RWPE2 (cell line): ENCODE data around the gene MRPL16.

ENCODE experiments used
- ATAC-seq: fragments of 200-7000 bp; cut with Tn5 transposase; 3 replicates; pipeline ENCODE4 v1.9.1; 2021; ENCODE audit warnings: low read depth
- DNase-seq: peaks from one replicate; pipeline ENCODE4 v3.0.0-alpha.2; 2020; ENCODE audit warnings: low spot score
- H3K27ac ChIP-seq: fragments of 450-650 bp; 2 replicates; pipeline ENCODE4 v1.5.1; 2017; ENCODE audit warnings: mild to moderate bottlenecking; ENCODE audit not compliant: poor library complexity, severe bottlenecking
- H3K27me3 ChIP-seq: fragments of 250-450 bp; sonication (Bioruptor Pico); 2 replicates; pipeline ENCODE4 v1.5.1; 2021; ENCODE audit warnings: mild to moderate bottlenecking, moderate library complexity; ENCODE audit not compliant: insufficient read depth, poor library complexity, severe bottlenecking
- H3K36me3 ChIP-seq: fragments of 250-450 bp; sonication (Bioruptor Pico); 2 replicates; pipeline ENCODE4 v1.5.1; 2020; ENCODE audit warnings: low read depth, mild to moderate bottlenecking, moderate library complexity
- H3K4me1 ChIP-seq: fragments of 250-450 bp; sonication (Bioruptor Pico); 2 replicates; pipeline ENCODE4 v1.5.1; 2021; ENCODE audit warnings: mild to moderate bottlenecking, moderate library complexity; ENCODE audit not compliant: insufficient read depth, poor library complexity, severe bottlenecking
- H3K4me3 ChIP-seq: fragments of 250-450 bp; sonication (Bioruptor Pico); 2 replicates; pipeline ENCODE4 v1.5.1; 2021; ENCODE audit warnings: mild to moderate bottlenecking, moderate library complexity; ENCODE audit not compliant: severe bottlenecking
- H3K9me3 ChIP-seq: fragments of 250-450 bp; sonication (Bioruptor Pico); 2 replicates; pipeline ENCODE4 v1.5.1; 2021; ENCODE audit warnings: mild to moderate bottlenecking, moderate library complexity; ENCODE audit not compliant: severe bottlenecking
- TF ChIP-seq, protein P1 (sequence below): fragments of 450-650 bp; IDR thresholded peaks from one replicate; pipeline ENCODE4 v1.5.1; 2017; ENCODE audit warnings: mild to moderate bottlenecking, moderate library complexity; ENCODE audit not compliant: poor library complexity, severe bottlenecking

The MRPL16 gene

GRCh38 chr11:59794417-59794816 lies 16.2 kb downstream of the MRPL16 start:
- DNase-seq (no peak), ATAC-seq (no peak)
- no peak overlapping the region for H3K4me3 ChIP-seq
- no peaks in the 10 kb centered on the region for H3K27me3 ChIP-seq
- no peaks in the 10 kb centered on the region for H3K4me1 ChIP-seq
- TF ChIP-seq, protein P1, sequence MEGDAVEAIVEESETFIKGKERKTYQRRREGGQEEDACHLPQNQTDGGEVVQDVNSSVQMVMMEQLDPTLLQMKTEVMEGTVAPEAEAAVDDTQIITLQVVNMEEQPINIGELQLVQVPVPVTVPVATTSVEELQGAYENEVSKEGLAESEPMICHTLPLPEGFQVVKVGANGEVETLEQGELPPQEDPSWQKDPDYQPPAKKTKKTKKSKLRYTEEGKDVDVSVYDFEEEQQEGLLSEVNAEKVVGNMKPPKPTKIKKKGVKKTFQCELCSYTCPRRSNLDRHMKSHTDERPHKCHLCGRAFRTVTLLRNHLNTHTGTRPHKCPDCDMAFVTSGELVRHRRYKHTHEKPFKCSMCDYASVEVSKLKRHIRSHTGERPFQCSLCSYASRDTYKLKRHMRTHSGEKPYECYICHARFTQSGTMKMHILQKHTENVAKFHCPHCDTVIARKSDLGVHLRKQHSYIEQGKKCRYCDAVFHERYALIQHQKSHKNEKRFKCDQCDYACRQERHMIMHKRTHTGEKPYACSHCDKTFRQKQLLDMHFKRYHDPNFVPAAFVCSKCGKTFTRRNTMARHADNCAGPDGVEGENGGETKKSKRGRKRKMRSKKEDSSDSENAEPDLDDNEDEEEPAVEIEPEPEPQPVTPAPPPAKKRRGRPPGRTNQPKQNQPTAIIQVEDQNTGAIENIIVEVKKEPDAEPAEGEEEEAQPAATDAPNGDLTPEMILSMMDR = no peak
- no peaks in the 10 kb centered on the region for H3K9me3 ChIP-seq
- peaks cover 31% of the 10 kb centered on the region for H3K36me3 ChIP-seq
- no peak overlapping the region for H3K27ac ChIP-seq

GRCh38 chr11:59792507-59792906 lies 18.1 kb downstream of the MRPL16 start:
- Histone ChIP-seq H3K27me3 (no peaks in the 10 kb centered on the region), H3K4me3 (no peak overlapping the region), H3K27ac (no peak overlapping the region), H3K4me1 (peaks cover 7% of the 10 kb centered on the region), H3K9me3 (no peaks in the 10 kb centered on the region), H3K36me3 (peaks cover 42% of the 10 kb centered on the region)
- TF ChIP-seq, protein P1 = no peak
- DNase-seq (no peak), ATAC-seq (no peak)

DNA sequence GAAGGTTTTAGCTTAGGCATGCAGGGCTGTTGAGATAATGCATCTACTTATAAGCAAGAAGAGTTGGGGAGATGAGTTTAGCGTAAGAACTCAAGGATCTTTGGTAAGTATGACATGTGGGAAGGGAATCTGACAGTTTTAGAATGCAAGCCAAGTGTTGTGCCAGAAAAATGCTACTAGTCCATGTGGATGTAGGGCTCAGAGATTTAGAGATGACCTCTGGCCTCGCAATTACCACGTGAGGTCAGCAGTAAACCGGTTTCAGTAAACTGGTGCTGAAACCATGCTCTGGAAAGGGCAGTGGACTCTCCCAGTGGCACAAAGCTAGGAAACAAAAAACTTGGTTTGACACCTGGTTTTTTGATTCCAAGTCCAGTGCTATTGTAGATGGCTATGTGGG lies 18.9 kb downstream of the MRPL16 start:
- peaks cover 15% of the 10 kb centered on the region for H3K4me1 ChIP-seq
- H3K4me3 ChIP-seq = no peak overlapping the region
- peaks cover 46% of the 10 kb centered on the region for H3K36me3 ChIP-seq
- no peak for ATAC-seq
- H3K27me3 ChIP-seq = no peaks in the 10 kb centered on the region
- DNase-seq = no peak
- H3K9me3 ChIP-seq = no peaks in the 10 kb centered on the region
- TF ChIP-seq, protein P1 = no peak
- no peak overlapping the region for H3K27ac ChIP-seq

DNA sequence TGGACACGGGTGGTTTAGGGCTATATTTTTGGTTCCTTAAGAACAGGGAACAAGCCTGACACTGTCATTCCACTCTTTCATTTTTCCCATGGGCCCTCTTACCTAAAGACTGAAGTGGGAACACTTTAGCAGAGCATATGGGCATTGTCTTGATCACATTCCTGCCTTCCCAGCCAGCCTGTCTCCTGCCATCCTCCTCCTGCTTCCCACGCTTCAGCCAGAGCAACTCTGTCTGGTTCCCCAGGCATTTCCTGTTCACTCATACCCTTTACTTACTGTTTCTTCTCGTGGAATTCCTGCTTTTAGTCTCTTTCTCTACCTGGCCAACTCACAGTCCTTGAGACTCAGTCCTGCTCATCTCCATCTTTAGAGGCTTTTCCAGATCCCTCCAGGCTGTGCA lies 22.8 kb downstream of the MRPL16 start:
- H3K4me1 ChIP-seq = peaks cover 19% of the 10 kb centered on the region
- H3K27ac ChIP-seq = peak overlapping the region; percentile 29
- peak; percentile 42; the same call in 2 of the 3 replicates for ATAC-seq
- TF ChIP-seq, protein P1 = no peak
- H3K9me3 ChIP-seq = peaks cover 4% of the 10 kb centered on the region
- H3K27me3 ChIP-seq = no peaks in the 10 kb centered on the region
- no peak overlapping the region for H3K4me3 ChIP-seq
- no peak for DNase-seq
- H3K36me3 ChIP-seq = peaks cover 37% of the 10 kb centered on the region

GRCh38 chr11:59787255-59787588 lies 23.4 kb downstream of the MRPL16 start:
- Histone ChIP-seq H3K4me3 (no peak overlapping the region), H3K27ac (peak overlapping the region; percentile 29)

More at GRCh38 chr11:59787255-59787588, 23.4 kb downstream of the MRPL16 start:
- no peaks in the 10 kb centered on the region for H3K27me3 ChIP-seq
- TF ChIP-seq, protein P1 = no peak
- peaks cover 32% of the 10 kb centered on the region for H3K36me3 ChIP-seq
- peaks cover 4% of the 10 kb centered on the region for H3K9me3 ChIP-seq
- no peak for DNase-seq
- no peak for ATAC-seq
- peaks cover 19% of the 10 kb centered on the region for H3K4me1 ChIP-seq
